Calu3 (cell line): ENCODE data around the gene MBNL3. TPM values are rescaled to one million over a fixed set of nuclear protein-coding genes. Genes with fewer than 3 reads are reported as not detected.

ENCODE experiments used
- BruUV-seq: library from RNA; stranded (reverse); fragments of 400-500 nt; replicated peaks from 2 replicates; lab custom pipeline; 2021; lab: Mats Ljungman, UMichigan
- CTCF ChIA-PET: fragments of 300-600 bp; sonication (Branson Sonifier 250); formaldehyde crosslinking; loops from one replicate; lab custom pipeline; 2022; ENCODE audit warnings: antibody characterized with exemption; lab: Charles Lee
- DNase-seq: peaks from one replicate; pipeline ENCODE4 v3.0.0; 2022
- H3K27ac Mint-ChIP-seq: one replicate; pipeline ENCODE4 v1.8.0; 2022; ENCODE audit warnings: mixed read lengths; ENCODE audit not compliant: unreplicated experiment
- H3K27me3 Mint-ChIP-seq: one replicate; pipeline ENCODE4 v1.8.0; 2022; ENCODE audit warnings: mixed read lengths; ENCODE audit not compliant: unreplicated experiment
- H3K36me3 Mint-ChIP-seq: one replicate; pipeline ENCODE4 v1.8.0; 2022; ENCODE audit warnings: mild to moderate bottlenecking, moderate library complexity, mixed read lengths; ENCODE audit not compliant: insufficient read depth, unreplicated experiment
- H3K4me1 Mint-ChIP-seq: one replicate; pipeline ENCODE4 v1.8.0; 2022; ENCODE audit warnings: mild to moderate bottlenecking, low read depth, mixed read lengths; ENCODE audit not compliant: unreplicated experiment
- H3K4me3 Mint-ChIP-seq: one replicate; pipeline ENCODE4 v1.8.0; 2022; ENCODE audit warnings: mild to moderate bottlenecking, low read depth, moderate library complexity, mixed read lengths; ENCODE audit not compliant: unreplicated experiment
- H3K9me3 Mint-ChIP-seq: one replicate; pipeline ENCODE4 v1.8.0; 2022; ENCODE audit warnings: low read depth, mixed read lengths; ENCODE audit not compliant: unreplicated experiment
- intact Hi-C: fragments of 100-400 bp; cut with micrococcal nuclease; formaldehyde crosslinking; loops from one replicate; pipeline ENCODE4 v1.10.0; 2022; ENCODE audit not compliant: unreplicated experiment
- total RNA-seq: library from RNA; stranded (reverse); gene quantifications from 2 replicates; pipeline ENCODE4 v1.2.3, GENCODE V29; 2022
- TF ChIP-seq, protein P1 (sequence below): fragments of 200-600 bp; IDR thresholded peaks from one replicate; pipeline ENCODE4 v1.8.0; 2022; ENCODE audit warnings: antibody characterized with exemption; ENCODE audit not compliant: unreplicated experiment

Gene MBNL3
- total RNA-seq, 1 experiment from 2014 or later = 18.9 TPM

DNA sequence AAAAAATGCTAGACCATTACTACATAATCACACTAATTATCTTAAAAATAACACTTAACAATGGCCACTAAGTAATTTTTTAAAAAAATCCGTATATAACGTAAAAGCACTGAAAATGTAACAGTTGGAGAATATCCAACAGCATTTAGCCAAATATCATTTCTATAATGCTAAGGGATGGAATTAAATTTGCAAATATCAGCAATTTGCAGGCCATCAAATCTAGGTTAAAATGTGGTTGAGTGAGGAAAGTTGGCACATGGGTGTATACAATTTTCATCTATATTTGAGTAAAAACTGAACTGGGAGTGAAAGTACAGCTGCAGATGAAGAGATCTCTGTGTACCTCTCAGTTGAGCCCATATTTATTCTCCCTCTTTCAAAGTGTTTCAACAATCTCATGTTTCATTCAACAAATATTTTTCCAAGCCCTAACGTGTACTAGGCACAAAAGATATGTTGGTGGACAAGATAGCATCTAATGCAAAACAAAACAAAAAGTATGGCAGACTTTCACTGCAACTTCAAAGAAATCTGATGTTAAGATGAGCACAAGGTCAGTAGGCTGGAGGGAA is 63.0 kb downstream of the MBNL3 start:
- H3K9me3 Mint-ChIP-seq = no peaks in the 10 kb centered on the region
- TF ChIP-seq, protein P1, sequence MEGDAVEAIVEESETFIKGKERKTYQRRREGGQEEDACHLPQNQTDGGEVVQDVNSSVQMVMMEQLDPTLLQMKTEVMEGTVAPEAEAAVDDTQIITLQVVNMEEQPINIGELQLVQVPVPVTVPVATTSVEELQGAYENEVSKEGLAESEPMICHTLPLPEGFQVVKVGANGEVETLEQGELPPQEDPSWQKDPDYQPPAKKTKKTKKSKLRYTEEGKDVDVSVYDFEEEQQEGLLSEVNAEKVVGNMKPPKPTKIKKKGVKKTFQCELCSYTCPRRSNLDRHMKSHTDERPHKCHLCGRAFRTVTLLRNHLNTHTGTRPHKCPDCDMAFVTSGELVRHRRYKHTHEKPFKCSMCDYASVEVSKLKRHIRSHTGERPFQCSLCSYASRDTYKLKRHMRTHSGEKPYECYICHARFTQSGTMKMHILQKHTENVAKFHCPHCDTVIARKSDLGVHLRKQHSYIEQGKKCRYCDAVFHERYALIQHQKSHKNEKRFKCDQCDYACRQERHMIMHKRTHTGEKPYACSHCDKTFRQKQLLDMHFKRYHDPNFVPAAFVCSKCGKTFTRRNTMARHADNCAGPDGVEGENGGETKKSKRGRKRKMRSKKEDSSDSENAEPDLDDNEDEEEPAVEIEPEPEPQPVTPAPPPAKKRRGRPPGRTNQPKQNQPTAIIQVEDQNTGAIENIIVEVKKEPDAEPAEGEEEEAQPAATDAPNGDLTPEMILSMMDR = no peak
- no peaks in the 10 kb centered on the region for H3K36me3 Mint-ChIP-seq
- H3K4me3 Mint-ChIP-seq = no peak overlapping the region
- no peak overlapping the region for H3K27ac Mint-ChIP-seq
- intact Hi-C loops = no loop called here
- CTCF ChIA-PET = no interaction called here
- peaks cover 11% of the 10 kb centered on the region for H3K4me1 Mint-ChIP-seq
- no peak for DNase-seq
- H3K27me3 Mint-ChIP-seq = no peaks in the 10 kb centered on the region
- BruUV-seq = no TSS peak

DNA sequence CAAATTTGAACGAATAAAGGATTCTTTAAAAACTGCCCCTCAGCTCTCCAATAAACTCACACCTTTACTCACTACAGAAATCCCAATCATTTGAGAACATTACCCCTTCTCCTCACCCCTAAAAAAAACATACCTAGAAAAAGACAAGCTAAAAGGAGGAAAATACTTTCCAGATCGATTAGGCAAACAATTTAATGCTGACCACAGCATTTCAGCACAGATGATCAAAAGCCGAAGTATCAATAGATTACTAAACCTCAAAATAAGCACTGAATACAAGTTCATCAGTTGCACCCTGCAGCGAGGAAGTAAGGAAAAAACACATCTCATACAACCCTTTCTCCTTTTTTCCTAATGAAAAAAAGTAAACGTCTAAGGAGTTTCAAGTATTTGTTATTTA is 65.5 kb downstream of the MBNL3 start:
- Mint-ChIP-seq H3K36me3 (no peaks in the 10 kb centered on the region), H3K4me3 (no peak overlapping the region), H3K4me1 (peaks cover 11% of the 10 kb centered on the region), H3K27ac (no peak overlapping the region), H3K9me3 (no peaks in the 10 kb centered on the region), H3K27me3 (no peaks in the 10 kb centered on the region)
- no peak for DNase-seq
- BruUV-seq = no TSS peak
- TF ChIP-seq, protein P1 = no peak
- intact Hi-C loops = no loop called here
- CTCF ChIA-PET = no interaction called here

DNA sequence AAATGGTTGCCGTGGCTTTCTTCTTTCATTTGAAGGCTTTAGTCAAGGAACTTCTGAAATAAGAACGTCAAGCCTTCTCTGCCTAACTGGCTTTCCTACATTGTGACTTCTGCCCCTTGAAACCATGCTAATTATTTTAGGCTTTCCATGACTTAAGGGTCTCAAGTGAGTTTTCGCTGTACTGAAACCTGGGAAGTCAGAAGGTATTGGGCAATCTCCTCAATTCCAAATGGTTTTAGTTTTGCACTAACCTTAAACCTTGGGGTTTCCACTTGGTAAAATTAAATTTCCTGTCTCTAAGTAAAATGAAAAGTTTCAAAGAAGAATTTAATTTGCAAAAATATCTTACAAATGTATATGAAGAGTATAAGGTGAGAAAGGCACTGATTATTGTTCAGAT is 73.8 kb downstream of the MBNL3 start:
- BruUV-seq = no TSS peak
- Mint-ChIP-seq H3K4me3 (no peak overlapping the region), H3K27me3 (no peaks in the 10 kb centered on the region), H3K4me1 (no peaks in the 10 kb centered on the region), H3K36me3 (no peaks in the 10 kb centered on the region), H3K27ac (no peak overlapping the region), H3K9me3 (no peaks in the 10 kb centered on the region)
- intact Hi-C loops = no loop called here
- CTCF ChIA-PET = no interaction called here
- no peak for DNase-seq
- TF ChIP-seq, protein P1 = no peak

DNA sequence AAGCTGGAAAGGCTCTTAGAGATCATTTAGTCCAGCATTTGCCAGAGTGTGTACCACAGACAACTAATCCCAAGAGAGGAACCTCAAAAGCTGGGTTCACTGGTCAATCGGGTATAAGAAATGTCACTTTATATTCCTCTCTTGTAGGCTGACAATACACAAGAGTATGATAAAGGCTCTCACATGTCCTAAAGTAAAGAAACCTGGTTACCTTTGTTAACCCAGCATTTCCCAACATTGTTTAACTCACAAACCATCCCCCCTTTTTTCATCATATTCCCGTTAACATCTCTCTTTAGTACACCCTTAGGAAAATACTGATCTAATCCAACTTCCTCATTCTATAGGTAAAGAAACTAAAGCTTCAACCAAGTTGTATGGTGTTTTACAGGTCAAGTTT is 74.4 kb downstream of the MBNL3 start:
- DNase-seq = no peak
- Mint-ChIP-seq H3K9me3 (no peaks in the 10 kb centered on the region), H3K36me3 (no peaks in the 10 kb centered on the region), H3K27ac (no peak overlapping the region), H3K27me3 (no peaks in the 10 kb centered on the region), H3K4me3 (no peak overlapping the region), H3K4me1 (no peaks in the 10 kb centered on the region)
- no TSS peak for BruUV-seq
- intact Hi-C loops = no loop called here
- TF ChIP-seq, protein P1 = no peak
- CTCF ChIA-PET = no interaction called here
